Heart right ventricle (tissue), 16 donors: Measurements from ENCODE around the gene SRP9. TPM values are rescaled to one million over a fixed set of nuclear protein-coding genes. Genes with fewer than 3 reads are reported as not detected.
A peak's percentile ranks its signal among the peaks of the same experiment; 100 is the strongest.

Experiments used
- ATAC-seq, 8 donors: fragments of 200-7000 bp; cut with Tn5 transposase; one replicate each; pipeline ENCODE4 v1.9.1; 2020; ENCODE audit warnings: mild to moderate bottlenecking in 8 of 8, moderate library complexity in 8 of 8, moderate number of reproducible peaks in 1 of 8
- DNase-seq, 2 donors: peaks; one replicate each; pipeline ENCODE4 v3.0.0-alpha.2; 2020
- H3K27ac ChIP-seq, 10 donors: fragments of 200-600 bp; sonication (generic) in 2 of 10; one replicate each; pipeline versions ENCODE4 v1.5.0 to v1.8.0; 2020 to 2022; ENCODE audit warnings: mild to moderate bottlenecking in 3 of 10
- H3K27me3 ChIP-seq, 7 donors: fragments of 200-600 bp; one replicate each; pipeline ENCODE4 v1.8.0; 2021 to 2022; ENCODE audit warnings: mild to moderate bottlenecking in 2 of 7
- H3K36me3 ChIP-seq, 9 donors: fragments of 200-600 bp; sonication (generic) in 1 of 9; one replicate each; pipeline versions ENCODE4 v1.5.0 to v1.8.0; 2020 to 2022; ENCODE audit warnings: mild to moderate bottlenecking in 2 of 9
- H3K4me1 ChIP-seq, 9 donors: fragments of 200-600 bp; sonication (generic) in 1 of 9; one replicate each; pipeline versions ENCODE4 v1.5.0 to v1.8.0; 2020 to 2022; ENCODE audit warnings: mild to moderate bottlenecking in 4 of 9
- H3K4me3 ChIP-seq, 10 donors: fragments of 200-600 bp; sonication (generic) in 2 of 10; one replicate each; pipeline versions ENCODE4 v1.5.0 to v1.8.0; 2020 to 2022; ENCODE audit warnings: mild to moderate bottlenecking in 7 of 10, moderate library complexity in 2 of 10
- H3K9me3 ChIP-seq, 11 donors: fragments of 200-600 bp in 10 of 11; sonication (generic) in 2 of 11; one replicate each; pipeline versions ENCODE4 v1.5.0 to v1.8.0; 2013 to 2022; ENCODE audit warnings: mild to moderate bottlenecking in 2 of 11, control low read depth in 1 of 11, moderate library complexity in 1 of 11
- CTCF ChIP-seq, 9 donors: fragments of 200-600 bp; sonication (generic) in 2 of 9; IDR thresholded peaks; one replicate each; pipeline versions ENCODE4 v1.5.0 to v1.8.0; 2021 to 2022; ENCODE audit warnings: antibody characterized with exemption in 9 of 9, mild to moderate bottlenecking in 5 of 9, moderate library complexity in 1 of 9
- WGBS, 2 donors: extraction: QIAGEN DNeasy Blood & Tissue Kit; methylation state at CpG; one replicate each; pipeline ENCODE4 v1.1.7; 2013; ENCODE audit warnings: inconsistent platforms in 1 of 2; 5-methylcytosine and 5-hydroxymethylcytosine counted together
- intact Hi-C, 10 donors: fragments of 100-400 bp; cut with DNase I; formaldehyde crosslinking; loops; one replicate each; pipeline versions ENCODE4 v1.11.1 to v1.14.2; 2022
- long read RNA-seq, 3 donors: library from polyadenylated mRNA; unstranded; transcript quantifications; one replicate each; pipeline ENCODE4 v2.0.0, GENCODE V29; 2020 to 2021
- polyA plus RNA-seq, 2 donors: library from polyadenylated mRNA; stranded (reverse); fragments of 200-250 nt; gene quantifications; one replicate each; pipeline ENCODE4 v1.2.3, GENCODE V29; 2013
- total RNA-seq, 10 donors: library from RNA; stranded (reverse); fragmentation: NEBNext Ultra II Directional in 3 of 10; extraction: Animal tissue kit (Norgen Biotek cat#: 25700) in 3 of 10; gene quantifications; one replicate each; pipeline versions ENCODE4 v1.2.1 to v1.2.4, GENCODE V29; 2021 to 2023
- donor health status: Arrhythmogenic right ventricular cardiomyopathy.
- donor health status: ischemic (EF 13 %, LVEDD 7.1; RV severe dilation, severe dysfunction).
- donor health status: healthy with polysubstance abuse.
- donor health status: DM: no; HTN: yes; CAD: no.
- donor health status: DM: no; HTN: no; CAD: no.
- donor health status: ischemic (EF 25% LVEDD 6.9; RV normal size, moderate dysfunction).
- donor health status: ischemic (EF 25% LVEDD 5.7; RV mildly dilated, moderate dysfunction).
- donor health status: healthy.
- donor health status: DM: yes; HTN: yes; CAD: no.
- donor health status: Ischemic cardiomyopathy.
- donor health status: ischemic (EF 35%, LVEDD 5.7; RV mildly dilated, moderate dysfunction).
- donor health status: nonischemic (EF 11% LVEDD 7.7; RV severe dilation, severe dysfunction).
- donor health status: DM: yes; HTN: yes; CAD: no.
- donor health status: PGD.
- donor health status: ischemic (EF 29% LVEDD 5.4; RV normal size, mild dysfunction).
- donor health status: nonischemic (EF 23%, LVEDD 6.1; RV moderate dilation, normal function).

SRP9 gene
- total RNA-seq (100 to 1,000 TPM; 165 to 199 (median 175) TPM), polyA plus RNA-seq (100 to 1,000 TPM; 121 to 153 TPM)
- long read RNA-seq, donor 1, transcript SRP9-203 (4 exons, 1,596 nt), result minor isoform, 11 of 199 reads
- long read RNA-seq, donor 1, transcript SRP9-201 (3 exons, 1,480 nt), result major isoform, 178 of 199 reads
- long read RNA-seq, donor 1, partial matches to known transcripts, result 3 of 199 reads
- long read RNA-seq, donor 1, other reads (novel, unspliced or antisense), result 6 of 199 reads
- long read RNA-seq, donor 2, transcript SRP9-203 (4 exons, 1,596 nt), result minor isoform, 20 of 180 reads
- long read RNA-seq, donor 2, transcript SRP9-201 (3 exons, 1,480 nt), result major isoform, 145 of 180 reads
- long read RNA-seq, donor 2, partial matches to known transcripts, result 2 of 180 reads
- long read RNA-seq, donor 2, other reads (novel, unspliced or antisense), result 11 of 180 reads
- long read RNA-seq, donor 3, transcript SRP9-203 (4 exons, 1,596 nt), result minor isoform, 23 of 504 reads
- long read RNA-seq, donor 3, transcript SRP9-201 (3 exons, 1,480 nt), result major isoform, 451 of 504 reads
- long read RNA-seq, donor 3, partial matches to known transcripts, result 10 of 504 reads
- long read RNA-seq, donor 3, other reads (novel, unspliced or antisense), result 19 of 504 reads

- peaks cover 0 to 18% (median 0%) of the 10 kb centered on the region in 9 donors for H3K36me3 ChIP-seq
- H3K27me3 ChIP-seq, result no peaks in the 10 kb centered on the region
- DNase-seq (peak; percentile 99), ATAC-seq (peak; percentile 100)
- peak; percentile 85 to 98 (median 92) for TF ChIP-seq CTCF (IDR thresholded peaks at IDR 0.05)
- WGBS, 2 donors, result 0% methylated on average over 42 to 46 of the region's 46 CpGs
- H3K27ac ChIP-seq, result peak within 1 kb of the TSS; percentile 61 to 97 (median 94)
- H3K4me3 ChIP-seq, result peak within 1 kb of the TSS; percentile 61 to 97 (median 71)
- peaks cover 6 to 66% (median 55%) of the 10 kb centered on the region in 9 donors for H3K4me1 ChIP-seq
- intact Hi-C loops, result loop anchor here (2.0 to 10.0 kb wide), 13 partner anchors 33 to 273 kb away; partner anchors contain the start of genes EPHX1 (in 6 of the 10) and ENAH (in 1 of the 10)
- no peaks in the 10 kb centered on the region for H3K9me3 ChIP-seq
Measured at GRCh38 chr1:225777583-225778336, at the start of gene SRP9. Gene SRP9 (plus strand): TSS chr1:225777826. CDS start chr1:225777941, 115 bp downstream.

- no peak overlapping the region for H3K27ac ChIP-seq
- H3K4me3 ChIP-seq, result no peak overlapping the region
- no peaks in the 10 kb centered on the region for H3K9me3 ChIP-seq
- no peaks in the 10 kb centered on the region for H3K27me3 ChIP-seq
- H3K4me1 ChIP-seq, result peaks cover 0 to 23% (median 18%) of the 10 kb centered on the region in 9 donors
- DNase-seq (no peak), ATAC-seq (no peak)
- no peak for TF ChIP-seq CTCF (IDR thresholded peaks at IDR 0.05)
- H3K36me3 ChIP-seq, result no peaks in the 10 kb centered on the region
- intact Hi-C loops, result no loop called here
Measured at GRCh38 chr1:225731491-225731890, 46.1 kb upstream of the SRP9 start.

GRCh38 chr1:225733254-225733653 lies 44.4 kb upstream of the SRP9 start:
- peaks cover 0 to 31% (median 23%) of the 10 kb centered on the region in 9 donors for H3K4me1 ChIP-seq
- no peak overlapping the region for H3K27ac ChIP-seq
- H3K9me3 ChIP-seq, result no peaks in the 10 kb centered on the region
- WGBS, 2 donors, result 69 to 71% methylated on average over 4 of the region's 4 CpGs
- H3K27me3 ChIP-seq, result no peaks in the 10 kb centered on the region
- DNase-seq (no peak), ATAC-seq (no peak)
- no peak overlapping the region for H3K4me3 ChIP-seq
- no peak for TF ChIP-seq CTCF (IDR thresholded peaks at IDR 0.05)
- intact Hi-C loops, result no loop called here
- H3K36me3 ChIP-seq, result no peaks in the 10 kb centered on the region
